ENCODE data around the gene MAF.

Gene MAF

GRCh38 chr16:79610771-79611170, 10.2 kb upstream of the MAF start:
- Histone ChIP-seq H3K27ac (ENCODE audit: low read length) (no peak overlapping the region), H3K4me3 (ENCODE audit: low read depth in 1 of 2, low read length in 2 of 2) (no peak overlapping the region), H3K9ac (ENCODE audit: low read depth, low read length) (no peak overlapping the region), H3K9me3 (ENCODE audit: insufficient read depth, low read length, severe bottlenecking) (no peaks in the 10 kb centered on the region), H4K20me1 (ENCODE audit: insufficient read depth, low read length) (no peaks in the 10 kb centered on the region), H3K27me3 (ENCODE audit: insufficient read depth, low read length, poor library complexity) (peaks cover 4% of the 10 kb centered on the region), H2AFZ (ENCODE audit: low read depth, low read length) (no peak overlapping the region), H3K4me1 (ENCODE audit: insufficient read depth, low read length) (no peaks in the 10 kb centered on the region), H3K4me2 (ENCODE audit: insufficient read depth, low read length) (no peak overlapping the region), H3K79me2 (ENCODE audit: insufficient read depth, low read length) (no peaks in the 10 kb centered on the region), H3K36me3 (ENCODE audit: insufficient read depth, low read length) (no peaks in the 10 kb centered on the region)
- no peak for TF ChIP-seq EZH2 (IDR thresholded peaks at IDR 0.05; ENCODE audit: borderline replicate concordance, low read depth, low read length, severe bottlenecking)
- TF ChIP-seq, protein P1, sequence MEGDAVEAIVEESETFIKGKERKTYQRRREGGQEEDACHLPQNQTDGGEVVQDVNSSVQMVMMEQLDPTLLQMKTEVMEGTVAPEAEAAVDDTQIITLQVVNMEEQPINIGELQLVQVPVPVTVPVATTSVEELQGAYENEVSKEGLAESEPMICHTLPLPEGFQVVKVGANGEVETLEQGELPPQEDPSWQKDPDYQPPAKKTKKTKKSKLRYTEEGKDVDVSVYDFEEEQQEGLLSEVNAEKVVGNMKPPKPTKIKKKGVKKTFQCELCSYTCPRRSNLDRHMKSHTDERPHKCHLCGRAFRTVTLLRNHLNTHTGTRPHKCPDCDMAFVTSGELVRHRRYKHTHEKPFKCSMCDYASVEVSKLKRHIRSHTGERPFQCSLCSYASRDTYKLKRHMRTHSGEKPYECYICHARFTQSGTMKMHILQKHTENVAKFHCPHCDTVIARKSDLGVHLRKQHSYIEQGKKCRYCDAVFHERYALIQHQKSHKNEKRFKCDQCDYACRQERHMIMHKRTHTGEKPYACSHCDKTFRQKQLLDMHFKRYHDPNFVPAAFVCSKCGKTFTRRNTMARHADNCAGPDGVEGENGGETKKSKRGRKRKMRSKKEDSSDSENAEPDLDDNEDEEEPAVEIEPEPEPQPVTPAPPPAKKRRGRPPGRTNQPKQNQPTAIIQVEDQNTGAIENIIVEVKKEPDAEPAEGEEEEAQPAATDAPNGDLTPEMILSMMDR (IDR thresholded peaks at IDR 0.05; ENCODE audit: borderline replicate concordance, extremely low read depth, low read length, poor library complexity, severe bottlenecking), result no peak
- DNase-seq, result no peak
- ATAC-seq (ENCODE audit: insufficient read depth, low read depth), result no peak

- no peak overlapping the region for H3K4me2 ChIP-seq (ENCODE audit: insufficient read depth, low read length)
- H4K20me1 ChIP-seq (ENCODE audit: insufficient read depth, low read length), result no peaks in the 10 kb centered on the region
- H3K9me3 ChIP-seq (ENCODE audit: insufficient read depth, low read length, severe bottlenecking), result no peaks in the 10 kb centered on the region
- peaks cover 4% of the 10 kb centered on the region for H3K27me3 ChIP-seq (ENCODE audit: insufficient read depth, low read length, poor library complexity)
- TF ChIP-seq EZH2 (IDR thresholded peaks at IDR 0.05; ENCODE audit: borderline replicate concordance, low read depth, low read length, severe bottlenecking), result no peak
- TF ChIP-seq, protein P1 (IDR thresholded peaks at IDR 0.05; ENCODE audit: borderline replicate concordance, extremely low read depth, low read length, poor library complexity, severe bottlenecking), result no peak
- H2AFZ ChIP-seq (ENCODE audit: low read depth, low read length), result no peak overlapping the region
- H3K4me3 ChIP-seq (ENCODE audit: low read depth in 1 of 2, low read length in 2 of 2), result no peak overlapping the region
- no peak overlapping the region for H3K27ac ChIP-seq (ENCODE audit: low read length)
- no peak for DNase-seq
- no peaks in the 10 kb centered on the region for H3K36me3 ChIP-seq (ENCODE audit: insufficient read depth, low read length)
- H3K79me2 ChIP-seq (ENCODE audit: insufficient read depth, low read length), result no peaks in the 10 kb centered on the region
- no peak for ATAC-seq (ENCODE audit: insufficient read depth, low read depth)
- H3K9ac ChIP-seq (ENCODE audit: low read depth, low read length), result no peak overlapping the region
- no peaks in the 10 kb centered on the region for H3K4me1 ChIP-seq (ENCODE audit: insufficient read depth, low read length)
Measured at GRCh38 chr16:79609861-79610260, 9.3 kb upstream of the MAF start.

DNA sequence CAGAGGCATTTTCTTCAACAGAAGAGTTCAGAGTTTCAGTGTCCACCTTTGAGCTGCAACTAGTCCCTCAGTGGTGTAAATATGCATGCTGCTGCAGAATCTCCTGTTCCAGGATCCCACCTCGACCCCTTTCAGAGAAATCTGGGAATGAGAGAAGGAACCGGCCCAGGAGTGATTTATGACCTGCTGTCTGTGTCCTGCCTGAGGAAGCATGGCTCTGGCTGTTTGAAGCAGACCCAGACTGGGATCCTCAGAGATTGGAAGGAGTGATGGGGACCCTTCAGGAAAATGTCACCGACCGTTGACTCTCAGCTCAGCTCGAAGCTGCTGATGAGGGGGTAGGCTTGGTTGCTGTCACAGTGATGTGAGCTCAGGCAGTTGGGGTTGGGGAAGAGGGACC, 8.4 kb upstream of the MAF start:
- TF ChIP-seq, protein P1 (IDR thresholded peaks at IDR 0.05; ENCODE audit: borderline replicate concordance, extremely low read depth, low read length, poor library complexity, severe bottlenecking), result no peak
- no peak for TF ChIP-seq EZH2 (IDR thresholded peaks at IDR 0.05; ENCODE audit: borderline replicate concordance, low read depth, low read length, severe bottlenecking)
- Histone ChIP-seq H3K9ac (ENCODE audit: low read depth, low read length) (no peak overlapping the region), H3K9me3 (ENCODE audit: insufficient read depth, low read length, severe bottlenecking) (no peaks in the 10 kb centered on the region), H3K4me3 (ENCODE audit: low read depth in 1 of 2, low read length in 2 of 2) (no peak overlapping the region), H3K27ac (ENCODE audit: low read length) (no peak overlapping the region), H3K36me3 (ENCODE audit: insufficient read depth, low read length) (no peaks in the 10 kb centered on the region), H2AFZ (ENCODE audit: low read depth, low read length) (no peak overlapping the region), H3K79me2 (ENCODE audit: insufficient read depth, low read length) (no peaks in the 10 kb centered on the region), H3K27me3 (ENCODE audit: insufficient read depth, low read length, poor library complexity) (peaks cover 6% of the 10 kb centered on the region), H3K4me2 (ENCODE audit: insufficient read depth, low read length) (no peak overlapping the region), H4K20me1 (ENCODE audit: insufficient read depth, low read length) (no peaks in the 10 kb centered on the region), H3K4me1 (ENCODE audit: insufficient read depth, low read length) (no peaks in the 10 kb centered on the region)
- no peak for DNase-seq
- no peak for ATAC-seq (ENCODE audit: insufficient read depth, low read depth)

DNA sequence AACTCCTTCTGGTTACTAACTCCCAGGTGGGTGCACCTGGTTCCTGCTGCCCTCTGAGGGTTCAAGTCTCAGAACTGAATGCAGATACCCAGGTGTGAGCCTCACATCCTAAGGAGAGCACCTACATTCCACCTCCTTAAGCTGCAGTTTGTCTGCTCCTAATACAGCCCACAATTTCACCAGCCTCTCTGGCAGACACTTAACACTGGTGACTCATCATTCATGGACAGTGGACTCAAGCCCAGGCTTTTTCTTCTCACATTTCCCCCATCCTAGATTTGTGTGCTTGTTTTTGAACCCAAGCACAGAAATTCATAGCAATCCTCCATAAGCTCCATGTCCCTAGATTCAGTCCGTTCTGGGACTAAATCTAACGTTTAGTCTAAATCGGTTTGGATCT, 7.0 kb upstream of the MAF start:
- Histone ChIP-seq H3K79me2 (ENCODE audit: insufficient read depth, low read length) (no peaks in the 10 kb centered on the region), H3K4me2 (ENCODE audit: insufficient read depth, low read length) (no peak overlapping the region), H3K27me3 (ENCODE audit: insufficient read depth, low read length, poor library complexity) (peaks cover 11% of the 10 kb centered on the region), H2AFZ (ENCODE audit: low read depth, low read length) (no peak overlapping the region), H3K9me3 (ENCODE audit: insufficient read depth, low read length, severe bottlenecking) (no peaks in the 10 kb centered on the region), H3K4me1 (ENCODE audit: insufficient read depth, low read length) (no peaks in the 10 kb centered on the region), H4K20me1 (ENCODE audit: insufficient read depth, low read length) (no peaks in the 10 kb centered on the region), H3K36me3 (ENCODE audit: insufficient read depth, low read length) (no peaks in the 10 kb centered on the region), H3K9ac (ENCODE audit: low read depth, low read length) (no peak overlapping the region), H3K4me3 (ENCODE audit: low read depth in 1 of 2, low read length in 2 of 2) (no peak overlapping the region), H3K27ac (ENCODE audit: low read length) (no peak overlapping the region)
- no peak for TF ChIP-seq EZH2 (IDR thresholded peaks at IDR 0.05; ENCODE audit: borderline replicate concordance, low read depth, low read length, severe bottlenecking)
- TF ChIP-seq, protein P1 (IDR thresholded peaks at IDR 0.05; ENCODE audit: borderline replicate concordance, extremely low read depth, low read length, poor library complexity, severe bottlenecking), result no peak
- DNase-seq (no peak), ATAC-seq (ENCODE audit: insufficient read depth, low read depth) (no peak)

Measured in DND-41 (cell line).